Measurements from ENCODE around the gene NPL. TPM values are rescaled to one million over a fixed set of nuclear protein-coding genes. Genes with fewer than 3 reads are reported as not detected.

Gene NPL
- total RNA-seq, 2 experiments from 2014 or later = 4.6 to 5.9 TPM

- CTCF ChIA-PET = no interaction called here
- no peak overlapping the region for H3K4me3 Mint-ChIP-seq
- H3K27ac Mint-ChIP-seq = no peak overlapping the region
- intact Hi-C loops (cut with micrococcal nuclease) = no loop called here
- DNase-seq = no peak
- H3K36me3 Mint-ChIP-seq (ENCODE audit: low read depth) = peaks cover 65% of the 10 kb centered on the region
- H3K9me3 Mint-ChIP-seq = no peaks in the 10 kb centered on the region
- H3K27me3 Mint-ChIP-seq (ENCODE audit: low read depth) = no peaks in the 10 kb centered on the region
- H3K4me1 Mint-ChIP-seq (ENCODE audit: low read depth) = peaks cover 28% of the 10 kb centered on the region
Measured at GRCh38 chr1:182857212-182857611, 67.6 kb downstream of the NPL start.

- Mint-ChIP-seq H3K27me3 (ENCODE audit: low read depth) (no peaks in the 10 kb centered on the region), H3K4me3 (no peak overlapping the region), H3K27ac (no peak overlapping the region), H3K4me1 (ENCODE audit: low read depth) (peaks cover 49% of the 10 kb centered on the region), H3K36me3 (ENCODE audit: low read depth) (peaks cover 63% of the 10 kb centered on the region), H3K9me3 (no peaks in the 10 kb centered on the region)
- CTCF ChIA-PET = no interaction called here
- intact Hi-C loops (cut with micrococcal nuclease) = loop anchor here (1.0 kb wide), 1 partner anchor 21 kb away; the partner anchor contains the start of gene DHX9
- no peak for DNase-seq
Measured at GRCh38 chr1:182860658-182861057, 71.1 kb downstream of the NPL start.

- H3K4me3 Mint-ChIP-seq = no peak overlapping the region
- peaks cover 68% of the 10 kb centered on the region for H3K36me3 Mint-ChIP-seq (ENCODE audit: low read depth)
- DNase-seq = no peak
- H3K4me1 Mint-ChIP-seq (ENCODE audit: low read depth) = peaks cover 52% of the 10 kb centered on the region
- peak overlapping the region; percentile 62 for H3K27ac Mint-ChIP-seq
- no peaks in the 10 kb centered on the region for H3K27me3 Mint-ChIP-seq (ENCODE audit: low read depth)
- intact Hi-C loops (cut with micrococcal nuclease) = loop anchor here (1.0 kb wide), 2 partner anchors 10 to 23 kb away; partner anchors contain the start of gene DHX9
- CTCF ChIA-PET = interaction anchor here (0.5 kb wide), 1 partner anchor 14 kb away, joined by 4 read pairs; no protein-coding TSS in a partner anchor
- H3K9me3 Mint-ChIP-seq = no peaks in the 10 kb centered on the region
Measured at GRCh38 chr1:182861994-182862393, 72.4 kb downstream of the NPL start.

GRCh38 chr1:182862827-182863226 is 73.3 kb downstream of the NPL start:
- CTCF ChIA-PET = no interaction called here
- DNase-seq = no peak
- intact Hi-C loops (cut with micrococcal nuclease) = loop anchor here (1.0 kb wide), 1 partner anchor 11 kb away; no protein-coding TSS in a partner anchor
- Mint-ChIP-seq H3K4me3 (no peak overlapping the region), H3K36me3 (ENCODE audit: low read depth) (peaks cover 72% of the 10 kb centered on the region), H3K27ac (no peak overlapping the region), H3K27me3 (ENCODE audit: low read depth) (no peaks in the 10 kb centered on the region), H3K4me1 (ENCODE audit: low read depth) (peaks cover 52% of the 10 kb centered on the region), H3K9me3 (no peaks in the 10 kb centered on the region)

GRCh38 chr1:182863940-182864339 is 74.4 kb downstream of the NPL start:
- no peaks in the 10 kb centered on the region for H3K9me3 Mint-ChIP-seq

GRCh38 chr1:182867861-182868260 is 78.3 kb downstream of the NPL start:
- H3K36me3 Mint-ChIP-seq (ENCODE audit: low read depth) = peaks cover 59% of the 10 kb centered on the region
- no peak for DNase-seq
- H3K27ac Mint-ChIP-seq = peak overlapping the region; percentile 15
- intact Hi-C loops (cut with micrococcal nuclease) = no loop called here
- peaks cover 23% of the 10 kb centered on the region for H3K4me1 Mint-ChIP-seq (ENCODE audit: low read depth)
- H3K27me3 Mint-ChIP-seq (ENCODE audit: low read depth) = no peaks in the 10 kb centered on the region
- H3K4me3 Mint-ChIP-seq = no peak overlapping the region
- CTCF ChIA-PET = no interaction called here
- no peaks in the 10 kb centered on the region for H3K9me3 Mint-ChIP-seq

More at GRCh38 chr1:182863940-182864339, 74.4 kb downstream of the NPL start:
- CTCF ChIA-PET = no interaction called here
- peaks cover 50% of the 10 kb centered on the region for H3K4me1 Mint-ChIP-seq (ENCODE audit: low read depth)
- no peak overlapping the region for H3K4me3 Mint-ChIP-seq
- H3K27me3 Mint-ChIP-seq (ENCODE audit: low read depth) = no peaks in the 10 kb centered on the region
- peaks cover 66% of the 10 kb centered on the region for H3K36me3 Mint-ChIP-seq (ENCODE audit: low read depth)
- peak overlapping the region; percentile 81 for H3K27ac Mint-ChIP-seq
- intact Hi-C loops (cut with micrococcal nuclease) = no loop called here
- no peak for DNase-seq

- no peaks in the 10 kb centered on the region for H3K9me3 Mint-ChIP-seq
- CTCF ChIA-PET = no interaction called here
Measured at GRCh38 chr1:182869241-182869666, 79.7 kb downstream of the NPL start.

GRCh38 chr1:182872881-182873280 is 83.3 kb downstream of the NPL start:
- Mint-ChIP-seq H3K27ac (no peak overlapping the region), H3K36me3 (ENCODE audit: low read depth) (peaks cover 64% of the 10 kb centered on the region), H3K9me3 (no peaks in the 10 kb centered on the region), H3K4me1 (ENCODE audit: low read depth) (peaks cover 31% of the 10 kb centered on the region), H3K4me3 (no peak overlapping the region), H3K27me3 (ENCODE audit: low read depth) (no peaks in the 10 kb centered on the region)
- intact Hi-C loops (cut with micrococcal nuclease) = no loop called here
- CTCF ChIA-PET = no interaction called here
- DNase-seq = no peak

More at GRCh38 chr1:182869241-182869666, 79.7 kb downstream of the NPL start:
- peaks cover 24% of the 10 kb centered on the region for H3K4me1 Mint-ChIP-seq (ENCODE audit: low read depth)
- no peak overlapping the region for H3K4me3 Mint-ChIP-seq
- peak; percentile 13 for DNase-seq
- peaks cover 68% of the 10 kb centered on the region for H3K36me3 Mint-ChIP-seq (ENCODE audit: low read depth)
- H3K27me3 Mint-ChIP-seq (ENCODE audit: low read depth) = no peaks in the 10 kb centered on the region
- intact Hi-C loops (cut with micrococcal nuclease) = no loop called here
- H3K27ac Mint-ChIP-seq = peak overlapping the region; percentile 31

- no peaks in the 10 kb centered on the region for H3K9me3 Mint-ChIP-seq
- CTCF ChIA-PET = interaction anchor here (1.0 to 1.7 kb wide), 3 partner anchors 14 to 279 kb away, joined by 3 to 4 read pairs (median 3); no protein-coding TSS in a partner anchor
- H3K4me3 Mint-ChIP-seq = no peak overlapping the region
- DNase-seq = no peak
- peaks cover 77% of the 10 kb centered on the region for H3K36me3 Mint-ChIP-seq (ENCODE audit: low read depth)
- peak overlapping the region; percentile 38 for H3K27ac Mint-ChIP-seq
- H3K27me3 Mint-ChIP-seq (ENCODE audit: low read depth) = no peaks in the 10 kb centered on the region
- intact Hi-C loops (cut with micrococcal nuclease) = loop anchor here (5.0 kb wide), 1 partner anchor 34 kb away; no protein-coding TSS in a partner anchor
- H3K4me1 Mint-ChIP-seq (ENCODE audit: low read depth) = peaks cover 32% of the 10 kb centered on the region
Measured at GRCh38 chr1:182875889-182876288, 86.3 kb downstream of the NPL start.

- DNase-seq = no peak
- Mint-ChIP-seq H3K27me3 (ENCODE audit: low read depth) (no peaks in the 10 kb centered on the region), H3K36me3 (ENCODE audit: low read depth) (peaks cover 81% of the 10 kb centered on the region), H3K9me3 (no peaks in the 10 kb centered on the region), H3K4me3 (no peak overlapping the region), H3K27ac (peak overlapping the region; percentile 21), H3K4me1 (ENCODE audit: low read depth) (peaks cover 29% of the 10 kb centered on the region)
- CTCF ChIA-PET = no interaction called here
- intact Hi-C loops (cut with micrococcal nuclease) = loop anchor here (5.0 kb wide), 1 partner anchor 35 kb away; no protein-coding TSS in a partner anchor
Measured at GRCh38 chr1:182877331-182877730, 87.8 kb downstream of the NPL start.

GRCh38 chr1:182877842-182878241 is 88.3 kb downstream of the NPL start:
- Mint-ChIP-seq H3K4me1 (ENCODE audit: low read depth) (peaks cover 28% of the 10 kb centered on the region), H3K9me3 (no peaks in the 10 kb centered on the region), H3K27ac (peak overlapping the region; percentile 50), H3K27me3 (ENCODE audit: low read depth) (no peaks in the 10 kb centered on the region), H3K4me3 (no peak overlapping the region), H3K36me3 (ENCODE audit: low read depth) (peaks cover 82% of the 10 kb centered on the region)
- intact Hi-C loops (cut with micrococcal nuclease) = loop anchor here (5.0 kb wide), 1 partner anchor 36 kb away; no protein-coding TSS in a partner anchor
- no peak for DNase-seq
- CTCF ChIA-PET = no interaction called here

All from activated naive CD4-positive, alpha-beta T cell treated with anti-CD3 and anti-CD28 coated beads for 36 hours (primary cell).